ENCODE measurements around the gene CNTNAP4.

- no peak for TF ChIP-seq CTCF (IDR thresholded peaks at IDR 0.05; ENCODE audit: low read depth, low read length, missing input control)
- no peak for TF ChIP-seq REST (IDR thresholded peaks at IDR 0.05)
- no peak for TF ChIP-seq EGR1 (IDR thresholded peaks at IDR 0.05; ENCODE audit: low read depth in 2 of 2)
Measured at GRCh38 chr16:76579277-76579922, 302.2 kb downstream of the CNTNAP4 start.

All from liver (tissue), 3 donors.